ENCODE results near the gene ZNF674.
"Not testable (repeated sequence)": the region's sequence is repeated elsewhere in the genome, so short reads cannot be mapped to it uniquely, and the experiment has no call there.

The ZNF674 gene

GRCh38 chrX:46502848-46503247 lies 42.4 kb downstream of the ZNF674 start:
- in situ Hi-C loops (cut with HindIII; ENCODE audit: low pct_ligation_motif_present, low pct_unique_long_range_greater_than_20kb, low sequenced_read_pairs) = no loop called here
- no peak for DNase-seq

GRCh38 chrX:46500054-46500453 lies 45.2 kb downstream of the ZNF674 start:
- DNase-seq = peak; percentile 0
- in situ Hi-C loops (cut with HindIII; ENCODE audit: low pct_ligation_motif_present, low pct_unique_long_range_greater_than_20kb, low sequenced_read_pairs) = no loop called here

DNA sequence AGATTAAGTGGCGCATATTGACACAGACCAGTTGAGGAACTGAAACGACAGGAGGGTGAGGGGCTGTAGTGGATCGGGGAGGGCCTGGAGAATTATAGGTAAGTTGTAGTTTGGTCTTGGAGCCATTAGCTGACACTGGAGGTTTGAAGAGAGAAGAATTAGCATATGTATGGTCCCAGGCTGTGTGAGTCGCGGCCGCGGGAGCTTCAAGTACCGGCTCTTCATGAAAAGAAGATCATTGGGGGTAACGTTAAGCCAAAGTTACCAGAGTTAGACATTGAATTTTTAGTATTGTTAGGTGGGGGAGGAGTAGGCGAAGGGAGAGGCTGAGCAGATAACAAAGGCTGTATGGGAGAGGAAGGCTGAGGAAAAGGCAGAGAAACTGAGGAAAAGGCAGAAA lies 56.5 kb downstream of the ZNF674 start:
- DNase-seq = no peak
- in situ Hi-C loops (cut with HindIII; ENCODE audit: low pct_ligation_motif_present, low pct_unique_long_range_greater_than_20kb, low sequenced_read_pairs) = no loop called here

- no peak for DNase-seq
- in situ Hi-C loops (cut with HindIII; ENCODE audit: low pct_ligation_motif_present, low pct_unique_long_range_greater_than_20kb, low sequenced_read_pairs) = no loop called here
These were observed 59.3 kb downstream of the ZNF674 start for GRCh38 chrX:46485897-46486296.

DNA sequence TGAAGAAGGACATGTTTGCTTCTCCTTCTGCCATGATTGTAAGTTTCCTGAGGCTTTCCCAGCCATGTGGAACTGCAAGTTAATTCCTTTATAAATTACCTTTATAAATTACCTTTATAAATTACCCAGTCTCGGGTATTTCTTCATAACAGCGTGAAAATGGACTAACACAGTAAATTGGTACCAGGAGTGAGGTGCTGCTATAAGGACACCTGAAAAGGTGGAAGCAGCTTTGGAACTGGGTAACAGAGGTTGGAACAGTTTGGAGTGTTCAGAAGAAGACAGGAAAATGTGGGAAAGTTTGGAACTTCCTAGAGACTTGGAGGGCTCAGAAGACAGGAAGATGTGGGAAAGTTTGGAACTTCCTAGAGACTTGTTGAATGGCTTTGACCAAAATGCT lies 66.6 kb downstream of the ZNF674 start:
- DNase-seq; in situ Hi-C loops (cut with HindIII; ENCODE audit: low pct_ligation_motif_present, low pct_unique_long_range_greater_than_20kb, low sequenced_read_pairs): not testable (repeated sequence)

- in situ Hi-C loops (cut with HindIII; ENCODE audit: low pct_ligation_motif_present, low pct_unique_long_range_greater_than_20kb, low sequenced_read_pairs) = no loop called here
- no peak for DNase-seq
These were observed 67.8 kb downstream of the ZNF674 start for GRCh38 chrX:46477435-46477834.

DNA sequence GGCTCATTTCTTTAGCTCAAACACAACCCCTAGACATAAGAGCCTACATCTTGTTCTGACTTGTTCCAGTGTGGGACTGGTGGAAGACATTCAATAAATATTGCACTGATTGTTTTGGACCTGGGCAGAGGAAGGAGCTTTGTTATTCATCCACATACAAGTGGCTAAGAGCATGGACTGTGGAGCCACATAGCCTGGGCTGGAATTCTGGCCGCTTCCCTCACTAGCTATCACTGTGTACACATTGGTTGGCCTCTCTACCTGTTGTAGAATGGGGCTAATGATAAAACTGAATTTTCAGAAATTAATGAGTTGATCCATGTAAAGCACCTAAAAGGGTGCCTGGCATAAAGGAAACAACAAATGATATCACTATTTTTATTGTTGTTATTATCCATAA lies 80.0 kb downstream of the ZNF674 start:
- in situ Hi-C loops (cut with HindIII; ENCODE audit: low pct_ligation_motif_present, low pct_unique_long_range_greater_than_20kb, low sequenced_read_pairs) = no loop called here
- no peak for DNase-seq

- in situ Hi-C loops (cut with HindIII; ENCODE audit: low pct_ligation_motif_present, low pct_unique_long_range_greater_than_20kb, low sequenced_read_pairs) = no loop called here
- no peak for DNase-seq
These were observed 81.5 kb downstream of the ZNF674 start for GRCh38 chrX:46463682-46464081.

- no peak for DNase-seq
- in situ Hi-C loops (cut with HindIII; ENCODE audit: low pct_ligation_motif_present, low pct_unique_long_range_greater_than_20kb, low sequenced_read_pairs) = no loop called here
These were observed 83.5 kb downstream of the ZNF674 start for GRCh38 chrX:46461660-46462191.

- DNase-seq; in situ Hi-C loops (cut with HindIII; ENCODE audit: low pct_ligation_motif_present, low pct_unique_long_range_greater_than_20kb, low sequenced_read_pairs): not testable (repeated sequence)
These were observed 84.2 kb downstream of the ZNF674 start for GRCh38 chrX:46460801-46461659.

DNA sequence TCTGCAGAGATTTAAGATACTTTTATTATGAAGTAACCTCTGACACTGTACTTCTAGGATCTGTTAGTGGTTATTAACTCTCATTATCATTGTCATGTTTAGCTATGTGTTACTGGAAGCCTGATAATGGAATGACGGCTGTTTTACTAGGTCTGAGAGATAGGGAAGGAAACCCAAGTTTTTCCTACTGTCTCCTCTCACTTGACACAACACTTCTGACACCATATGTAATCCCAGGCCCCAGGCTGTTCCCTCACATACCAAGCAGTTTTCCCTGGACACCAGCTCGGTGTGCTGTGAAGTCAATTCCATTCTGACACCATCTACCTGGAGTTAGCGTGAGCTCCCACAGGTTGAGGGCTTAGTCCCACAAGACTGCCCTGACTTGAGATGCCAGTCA lies 85.6 kb downstream of the ZNF674 start:
- no peak for DNase-seq
- in situ Hi-C loops (cut with HindIII; ENCODE audit: low pct_ligation_motif_present, low pct_unique_long_range_greater_than_20kb, low sequenced_read_pairs) = no loop called here

- in situ Hi-C loops (cut with HindIII; ENCODE audit: low pct_ligation_motif_present, low pct_unique_long_range_greater_than_20kb, low sequenced_read_pairs) = no loop called here
- no peak for DNase-seq
These were observed 88.9 kb downstream of the ZNF674 start for GRCh38 chrX:46456125-46456922.
